HepG2 (cell line): Measurements from ENCODE around the gene CHD9NB. TPM values are rescaled to one million over a fixed set of nuclear protein-coding genes. Genes with fewer than 3 reads are reported as not detected.

ENCODE experiments used
- ATAC-seq: fragments of 200-7000 bp; cut with Tn5 transposase; 3 replicates; pipeline ENCODE4 v1.9.1; 2020; ENCODE audit warnings: mild to moderate bottlenecking, moderate library complexity
- BruUV-seq: library from RNA; stranded (reverse); fragments of 400-500 nt; replicated peaks from 2 replicates; lab custom pipeline; 2021; lab: Mats Ljungman, UMichigan
- CTCF ChIA-PET: fragments of 300-600 bp; formaldehyde crosslinking; extraction: SDS; loops from one replicate; lab custom pipeline; 2021; ENCODE audit warnings: low total read pairs, inconsistent platforms, low intra/inter-chr PET ratio; lab: Yijun Ruan, JAX
- POLR2A ChIA-PET: fragments of 350-600 bp; sonication (Branson Sonifier 250); formaldehyde crosslinking; loops from one replicate; lab custom pipeline; 2020; ENCODE audit warnings: antibody characterized with exemption, inconsistent platforms; lab: Yijun Ruan, JAX
- DNase-seq: peaks from one replicate; pipeline ENCODE4 v3.0.0-alpha.2; 2015; ENCODE audit warnings: low spot score
- FAIRE-seq: peaks from 3 replicates; lab custom pipeline; 2011; peaks lifted over from hg19 to GRCh38; lab: Jason Lieb, UNC
- H2AFZ ChIP-seq: one replicate; pipeline ENCODE4 v1.6.1; 2011; ENCODE audit warnings: low read length, inconsistent platforms
- H3K27ac ChIP-seq: fragments of 300-600 bp; 3 replicates; pipeline ENCODE4 v1.8.0; 2011; ENCODE audit warnings: mixed run types, mild to moderate bottlenecking, mixed read lengths, low read length, inconsistent platforms; ENCODE audit not compliant: insufficient read depth; ENCODE audit errors: extremely low read length
- H3K27me3 ChIP-seq, 2 experiments: fragments of 200-600 bp in 1 of 2; 2 replicates in 1 of 2; 3 replicates in 1 of 2; pipeline versions ENCODE4 v1.6.0 to v1.8.0; 2011; ENCODE audit warnings: low read length in 2 of 2, mild to moderate bottlenecking in 2 of 2, moderate library complexity in 2 of 2, inconsistent platforms in 1 of 2; ENCODE audit not compliant: insufficient read depth in 2 of 2, control insufficient read depth in 1 of 2
- H3K36me3 ChIP-seq, 2 experiments: fragments of 200-600 bp in 1 of 2; replicated peaks in 1 of 2; 2 replicates in 1 of 2; 3 replicates in 1 of 2; pipeline versions ENCODE4 v1.5.1 to v1.8.0; 2011; ENCODE audit warnings: low read length in 2 of 2, inconsistent platforms in 1 of 2; ENCODE audit not compliant: insufficient read depth in 2 of 2, control insufficient read depth in 1 of 2
- H3K4me1 ChIP-seq: 2 replicates; pipeline ENCODE4 v1.5.1; 2012; ENCODE audit warnings: low read length, inconsistent platforms; ENCODE audit not compliant: insufficient read depth
- H3K4me2 ChIP-seq: 2 replicates; pipeline ENCODE4 v1.6.0; 2011; ENCODE audit warnings: low read depth, low read length, inconsistent platforms
- H3K4me3 ChIP-seq, 3 experiments: fragments of 200-600 bp in 1 of 3; sonication (generic), shearing (Covaris generic) in 1 of 3; replicated peaks in 1 of 3; 2 replicates each; pipeline ENCODE4 v1.5.1; 2011 to 2016; ENCODE audit warnings: low read length in 3 of 3, inconsistent platforms in 2 of 3, low read depth in 2 of 3, mild to moderate bottlenecking in 2 of 3, control low read depth in 1 of 3, mixed read lengths in 1 of 3; ENCODE audit not compliant: insufficient read depth in 1 of 3
- H3K79me2 ChIP-seq: one replicate; pipeline ENCODE4 v1.6.1; 2011; ENCODE audit warnings: low read length, inconsistent platforms; ENCODE audit not compliant: insufficient read depth
- H3K9ac ChIP-seq: 2 replicates; pipeline ENCODE4 v1.6.0; 2011; ENCODE audit warnings: mild to moderate bottlenecking, low read depth, low read length, inconsistent platforms; ENCODE audit not compliant: insufficient read depth
- H3K9me3 ChIP-seq: 2 replicates; pipeline ENCODE4 v1.5.1; 2012; ENCODE audit warnings: mild to moderate bottlenecking, low read length
- H4K20me1 ChIP-seq: 2 replicates; pipeline ENCODE4 v1.6.0; 2011; ENCODE audit warnings: inconsistent platforms, mild to moderate bottlenecking, low read length, moderate library complexity; ENCODE audit not compliant: insufficient read depth
- ASH2L ChIP-seq: fragments of 300-600, 200-600 bp; sonication (generic); IDR thresholded peaks from 2 replicates; pipeline ENCODE4 v1.7.0; 2017; ENCODE audit warnings: low read depth, mild to moderate bottlenecking, moderate library complexity, mixed read lengths, low read length; ENCODE audit not compliant: insufficient read length
- JARID2 ChIP-seq: sonication (generic); formaldehyde crosslinking; IDR thresholded peaks from 2 replicates; pipeline ENCODE4 v1.8.1; 2023; ENCODE audit warnings: missing genetic modification reagents, inconsistent platforms; ENCODE audit not compliant: insufficient replicate concordance
- MXD1 ChIP-seq: sonication (generic); formaldehyde crosslinking; IDR thresholded peaks from 2 replicates; pipeline ENCODE4 v1.4.0; 2020; ENCODE audit warnings: mild to moderate bottlenecking, missing genetic modification reagents
- MXI1 ChIP-seq: IDR thresholded peaks from 3 replicates; pipeline ENCODE4 v1.6.1; 2012; ENCODE audit warnings: low read depth, low read length, inconsistent platforms, borderline replicate concordance
- NFRKB ChIP-seq: fragments of 450-650 bp; IDR thresholded peaks from 2 replicates; pipeline ENCODE4 v1.6.1; 2017
- ONECUT2 ChIP-seq: sonication (generic); formaldehyde crosslinking; IDR thresholded peaks from 2 replicates; pipeline ENCODE4 v1.4.0; 2020; ENCODE audit warnings: missing genetic modification reagents
- PBX2 ChIP-seq: IDR thresholded peaks from 2 replicates; pipeline ENCODE4 v1.6.1; 2016; ENCODE audit warnings: control low read depth
- PBX3 ChIP-seq: sonication (generic); formaldehyde crosslinking; IDR thresholded peaks from 2 replicates; pipeline ENCODE4 v1.8.1; 2023; ENCODE audit warnings: missing genetic modification reagents, inconsistent platforms, borderline replicate concordance
- TBP ChIP-seq: sonication (generic); formaldehyde crosslinking; IDR thresholded peaks from 2 replicates; pipeline ENCODE4 v1.5.0; 2020; ENCODE audit warnings: missing genetic modification reagents
- THAP11 ChIP-seq: IDR thresholded peaks from 2 replicates; pipeline ENCODE4 v1.6.1; 2016; ENCODE audit warnings: missing biosample characterization, missing genetic modification reagents
- TOE1 ChIP-seq: sonication (generic); formaldehyde crosslinking; IDR thresholded peaks from 2 replicates; pipeline ENCODE4 v1.4.0; 2020; ENCODE audit warnings: mild to moderate bottlenecking, missing genetic modification reagents
- ZMAT5 ChIP-seq: sonication (generic); formaldehyde crosslinking; IDR thresholded peaks from 2 replicates; pipeline ENCODE4 v1.5.0; 2020; ENCODE audit warnings: mild to moderate bottlenecking, low read depth, missing genetic modification reagents, borderline replicate concordance
- ZNF275 ChIP-seq: sonication (generic); formaldehyde crosslinking; IDR thresholded peaks from 2 replicates; pipeline ENCODE4 v1.8.0; 2022; ENCODE audit warnings: missing genetic modification reagents, mild to moderate bottlenecking, inconsistent platforms, borderline replicate concordance
- ZNF577 ChIP-seq: sonication (generic); formaldehyde crosslinking; IDR thresholded peaks from 2 replicates; pipeline ENCODE4 v1.4.0; 2020; ENCODE audit warnings: mild to moderate bottlenecking, low read depth, missing genetic modification reagents, borderline replicate concordance
- WGBS: methylation state at CpG from one replicate; pipeline ENCODE4 v1.1.6; 2017; ENCODE audit warnings: low lambda C conversion rate; 5-methylcytosine and 5-hydroxymethylcytosine counted together
- in situ Hi-C: cut with HindIII; loops from 2 replicates; pipeline ENCODE4 v1.10.0; 2017; ENCODE audit warnings: low pct_unique_long_range_greater_than_20kb; ENCODE audit not compliant: extremely low pct_ligation_motif_present
- intact Hi-C: fragments of 100-400 bp; cut with micrococcal nuclease; formaldehyde crosslinking; loops from one replicate; pipeline ENCODE4 v1.10.0; 2022; ENCODE audit not compliant: unreplicated experiment
- polyA plus RNA-seq, 8 experiments: library from polyadenylated mRNA; depleted of rRNA in 3 of 8; stranded (reverse) in 7 of 8; unstranded in 1 of 8; fragments of >200 nt; fragmentation: Illumina TruSeq in 4 of 8; extraction: Trizol in 4 of 8; gene quantifications; 2 replicates each; pipeline versions ENCODE4 v1.2.1 to v1.2.3, GENCODE V29; 2011 to 2016; ENCODE audit warnings: low read depth in 4 of 8, missing spikeins in 1 of 8, mixed read lengths in 1 of 8; ENCODE audit not compliant: insufficient read depth in 1 of 8
- total RNA-seq, 5 experiments: library from RNA; depleted of rRNA; stranded (reverse); fragments of >200 nt; fragmentation: Illumina TruSeq; extraction: Trizol; gene quantifications; 2 replicates each; pipeline ENCODE4 v1.2.3, GENCODE V29; 2016; ENCODE audit warnings: low read depth in 1 of 5

The CHD9NB gene
- total and polyA plus RNA-seq, 2 of the 13 experiments (the other 11 are each of a cell fraction or from before 2014, with no cell fraction given): 0.17 to 0.18 TPM

GRCh38 chr16:53029971-53030370 lies 22.7 kb downstream of the CHD9NB start:
- Histone ChIP-seq H3K9ac (no peak overlapping the region), H3K9me3 (peaks cover 6% of the 10 kb centered on the region; the same call in 1 of the 2 replicates), H3K79me2 (no peaks in the 10 kb centered on the region), H3K27me3 (peaks cover 0 to 4% of the 10 kb centered on the region in 2 experiments; a peak in 1 of 5 replicates), H3K36me3 (no peaks in the 10 kb centered on the region), H3K27ac (no peak overlapping the region), H3K4me3 (no peak overlapping the region), H4K20me1 (no peaks in the 10 kb centered on the region), H3K4me2 (no peak overlapping the region), H3K4me1 (peaks cover 3% of the 10 kb centered on the region), H2AFZ (no peak overlapping the region)
- POLR2A ChIA-PET: no interaction called here
- intact Hi-C loops: loop anchor here (10.0 kb wide), 1 partner anchor 115 kb away; no protein-coding TSS in a partner anchor
- FAIRE-seq (no peak), ATAC-seq (no peak), DNase-seq (no peak)
- WGBS: 39% methylated on average over 3 of the region's 3 CpGs
- TF ChIP-seq THAP11 (CRISPR knock-in tag) (no peak), TOE1 (CRISPR knock-in tag) (no peak), ONECUT2 (CRISPR knock-in tag) (no peak), NFRKB (no peak), ZMAT5 (CRISPR knock-in tag) (no peak)
- CTCF ChIA-PET: no interaction called here
- in situ Hi-C loops: no loop called here
- no TSS peak for BruUV-seq

- ATAC-seq (no peak), DNase-seq (no peak), FAIRE-seq (no peak)
- no peaks in the 10 kb centered on the region for H3K36me3 ChIP-seq
- H3K4me1 ChIP-seq: no peaks in the 10 kb centered on the region
- H4K20me1 ChIP-seq: no peaks in the 10 kb centered on the region
- no TSS peak for BruUV-seq
- intact Hi-C loops: loop anchor here (10.0 kb wide), 1 partner anchor 109 kb away; no protein-coding TSS in a partner anchor
- no peaks in the 10 kb centered on the region for H3K79me2 ChIP-seq
- WGBS: 51% methylated on average over 4 of the region's 4 CpGs
- in situ Hi-C loops: loop anchor here (5.0 kb wide), 1 partner anchor 957 kb away; no protein-coding TSS in a partner anchor
- no peak overlapping the region for H2AFZ ChIP-seq
- peaks cover 0 to 5% of the 10 kb centered on the region in 2 experiments; a peak in 1 of 5 replicates for H3K27me3 ChIP-seq
- POLR2A ChIA-PET: no interaction called here
- no peak overlapping the region for H3K9ac ChIP-seq
- H3K27ac ChIP-seq: no peak overlapping the region
- H3K4me3 ChIP-seq: no peak overlapping the region
- H3K4me2 ChIP-seq: no peak overlapping the region
- CTCF ChIA-PET: interaction anchor here (3.1 kb wide), 1 partner anchor 955 kb away, joined by 32 read pairs; no protein-coding TSS in a partner anchor
- H3K9me3 ChIP-seq: no peaks in the 10 kb centered on the region
- no peak for TF ChIP-seq ZNF577 (CRISPR knock-in tag)
- TF ChIP-seq PBX2 (CRISPR knock-in tag): no peak
- TF ChIP-seq ZNF275 (CRISPR knock-in tag): no peak
- TF ChIP-seq TBP (CRISPR knock-in tag): no peak
- no peak for TF ChIP-seq MXD1 (CRISPR knock-in tag)
- TF ChIP-seq JARID2 (CRISPR knock-in tag): no peak
- no peak for TF ChIP-seq MXI1
- TF ChIP-seq PBX3 (CRISPR knock-in tag): no peak
- no peak for TF ChIP-seq ASH2L
Measured at GRCh38 chr16:53024045-53024444, 28.7 kb downstream of the CHD9NB start.
